Limb (tissue), 2 donors: ENCODE data around the gene EVI5.

Source experiments
- DNase-seq, 2 donors: peaks; one replicate each; pipeline ENCODE4 v3.0.0-alpha.2; 2016; ENCODE audit errors: extremely low spot score in 2 of 2

The EVI5 gene

DNA sequence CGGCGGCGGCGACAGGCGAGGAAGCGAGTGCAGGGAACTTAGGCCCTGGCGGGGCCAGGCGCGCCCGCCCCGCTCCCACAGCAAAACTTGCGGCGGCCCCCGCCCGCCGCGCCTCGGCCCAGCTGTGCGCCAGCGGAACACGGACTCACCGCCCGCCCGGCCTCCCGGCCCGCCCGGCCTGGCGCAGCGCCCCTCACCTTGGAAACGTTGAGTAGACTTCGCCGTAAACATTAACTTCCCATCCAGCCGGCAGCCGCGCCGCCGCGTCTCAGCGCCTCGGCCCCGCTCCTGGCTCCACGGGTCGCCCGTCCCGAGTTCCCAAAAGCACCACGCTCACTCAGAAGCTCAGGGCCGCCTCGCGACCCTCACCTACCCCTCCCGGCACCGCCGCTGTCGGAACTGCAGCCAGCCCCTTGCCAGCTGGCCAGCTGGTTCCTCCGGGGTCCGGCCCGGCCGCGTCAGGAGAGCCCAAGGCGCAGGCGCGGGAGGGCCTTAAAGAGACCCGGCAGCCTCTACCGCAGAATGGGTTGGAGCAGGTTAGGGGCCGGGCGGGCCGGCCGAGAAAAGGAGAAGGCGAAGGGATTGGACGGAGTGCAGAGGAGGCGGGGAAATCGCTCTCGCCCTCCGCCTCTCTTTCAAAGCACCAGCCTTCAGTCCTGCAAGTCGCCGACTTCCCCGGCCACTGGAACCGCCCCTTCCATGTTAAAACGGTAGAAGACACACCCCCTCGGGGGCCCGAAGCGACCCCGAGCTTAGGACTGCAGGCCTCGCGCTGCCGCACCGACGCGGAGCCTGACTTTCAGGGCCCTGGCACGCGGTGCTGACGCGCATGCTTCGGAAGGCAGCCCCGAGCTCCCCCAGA lies at the start of gene EVI5:
TSS of gene EVI5 (minus strand) at position 470 of the 862 bp plus-strand sequence. CDS start 48,562 bp downstream, outside the sequence.
- DNase-seq: peak; percentile 95 to 97

DNA sequence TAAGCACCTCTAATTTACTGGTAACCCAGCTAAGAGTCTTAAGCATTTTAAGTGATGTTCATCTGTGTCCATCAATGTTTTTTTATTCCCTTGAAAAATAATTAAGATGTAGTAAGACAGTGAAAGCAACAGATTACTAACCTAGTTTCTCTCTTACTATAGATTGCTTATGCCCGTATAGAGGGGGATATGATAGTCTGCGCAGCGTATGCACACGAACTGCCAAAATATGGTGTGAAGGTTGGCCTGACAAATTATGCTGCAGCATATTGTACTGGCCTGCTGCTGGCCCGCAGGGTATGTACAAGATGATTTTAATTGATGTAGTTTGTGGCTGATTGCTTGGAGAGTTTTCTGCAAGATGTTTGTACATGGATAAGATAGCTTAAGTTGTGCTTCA lies 49.7 kb upstream of the EVI5 start:
- no peak for DNase-seq

DNA sequence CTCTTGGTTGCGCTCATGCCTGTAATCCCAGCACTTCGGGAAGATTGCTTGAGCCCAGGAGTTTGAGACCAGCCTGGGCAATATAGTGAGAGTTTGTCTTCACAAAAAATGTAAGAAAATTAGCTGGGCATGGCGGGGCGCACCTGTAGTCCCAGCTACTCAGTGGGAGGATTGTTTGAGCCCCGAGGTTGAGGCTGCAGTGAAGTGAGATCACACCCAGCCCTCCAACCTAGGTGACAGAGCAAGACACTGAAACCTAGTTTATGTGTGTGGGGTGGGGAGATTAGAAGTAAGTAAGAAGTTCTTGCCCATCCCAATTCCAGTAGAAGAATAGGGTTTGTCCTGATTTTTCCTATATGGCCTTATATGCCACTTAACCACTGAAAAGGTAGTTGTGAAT lies 48.9 kb upstream of the EVI5 start:
- no peak for DNase-seq

DNA sequence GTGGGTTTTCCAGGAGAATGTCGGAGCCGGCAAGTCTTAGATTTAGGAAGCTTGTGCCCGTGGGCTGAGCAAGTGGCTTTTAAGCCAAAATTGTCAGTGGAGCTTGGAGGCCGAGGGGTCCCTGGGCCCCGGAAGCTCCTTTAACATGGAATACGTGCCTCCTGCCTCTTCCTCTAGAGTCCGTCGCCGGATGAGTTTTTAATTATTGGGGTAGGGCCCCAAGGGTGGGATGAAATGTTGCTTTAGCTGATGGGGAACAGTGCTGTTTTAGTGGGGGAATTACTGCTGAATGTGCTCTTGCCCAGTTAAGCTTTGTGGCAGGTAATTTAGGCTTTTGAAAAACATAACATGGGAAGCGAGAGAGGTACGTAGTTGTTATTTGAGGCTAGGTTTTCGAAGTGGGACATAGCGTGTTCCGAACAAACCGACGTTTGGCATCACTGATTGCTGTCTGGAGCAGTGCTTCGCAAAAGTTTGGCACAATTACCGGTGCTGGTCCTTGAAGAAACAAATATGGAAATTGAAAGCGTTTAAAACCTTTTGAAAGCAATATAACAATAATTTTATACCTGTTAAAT lies 47.7 kb upstream of the EVI5 start:
- DNase-seq: peak in 1 of 2 donors; percentile 19

DNA sequence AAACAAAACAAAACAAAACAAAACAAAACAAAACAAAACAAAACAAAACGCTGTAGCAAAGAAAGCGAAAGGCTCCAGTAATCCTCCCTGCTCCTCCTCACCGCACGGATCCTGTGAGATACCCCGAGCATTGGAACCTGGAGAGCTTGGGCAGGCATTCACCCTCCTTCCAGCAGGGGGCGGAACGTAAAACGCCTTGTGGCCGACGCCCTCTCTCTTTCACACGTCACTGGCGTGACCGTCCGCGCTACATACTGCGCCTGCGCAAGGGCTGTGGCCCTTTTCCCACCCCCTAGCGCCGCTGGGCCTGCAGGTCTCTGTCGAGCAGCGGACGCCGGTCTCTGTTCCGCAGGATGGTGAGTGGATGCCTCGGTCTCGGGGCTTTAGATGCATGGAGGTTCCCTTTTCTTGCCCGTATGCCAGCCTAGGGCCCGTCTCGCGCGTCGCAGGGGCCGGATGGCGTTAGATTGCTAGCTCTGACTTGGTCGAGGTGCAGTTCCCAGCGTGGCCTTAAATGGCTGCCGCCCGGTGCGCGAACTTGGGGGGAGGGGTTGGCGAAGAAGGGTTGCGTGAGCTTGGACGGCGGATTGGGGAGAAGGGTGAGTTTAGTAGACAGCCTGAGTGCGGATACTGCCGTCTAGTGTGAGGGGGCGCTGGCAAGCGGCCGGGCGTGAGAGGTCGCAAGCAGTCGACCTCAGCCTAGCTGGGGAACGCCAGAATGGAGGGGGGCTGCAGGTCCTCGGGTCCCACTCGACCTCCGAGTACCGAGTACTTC lies 47.0 kb upstream of the EVI5 start, which contains the start of gene RPL5:
TSS of gene RPL5 (plus strand) at position 279 of the 775 bp plus-strand sequence. CDS start at position 354, 75 bp downstream.
- peak; percentile 98 for DNase-seq

DNA sequence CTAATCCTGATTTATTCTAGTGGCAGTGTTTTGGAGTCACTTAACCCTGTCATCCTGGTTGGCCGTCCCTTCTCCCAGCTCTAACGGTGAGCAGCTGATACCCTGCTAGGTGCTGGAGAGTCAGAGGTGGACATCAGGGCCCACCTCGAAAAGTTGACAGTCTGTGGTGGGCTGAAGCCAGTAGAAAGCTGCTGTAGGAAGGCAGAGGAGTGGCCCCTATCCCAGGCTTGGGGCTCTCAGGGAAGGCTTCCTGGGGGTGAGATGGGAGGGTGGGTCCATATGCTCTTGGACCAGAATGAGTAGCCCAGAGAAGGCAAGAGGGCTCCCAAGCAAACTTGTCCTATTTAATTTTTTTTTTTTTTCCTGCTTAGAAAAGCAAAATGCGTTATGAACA lies 46.5 kb upstream of the EVI5 start:
- DNase-seq: no peak

DNA sequence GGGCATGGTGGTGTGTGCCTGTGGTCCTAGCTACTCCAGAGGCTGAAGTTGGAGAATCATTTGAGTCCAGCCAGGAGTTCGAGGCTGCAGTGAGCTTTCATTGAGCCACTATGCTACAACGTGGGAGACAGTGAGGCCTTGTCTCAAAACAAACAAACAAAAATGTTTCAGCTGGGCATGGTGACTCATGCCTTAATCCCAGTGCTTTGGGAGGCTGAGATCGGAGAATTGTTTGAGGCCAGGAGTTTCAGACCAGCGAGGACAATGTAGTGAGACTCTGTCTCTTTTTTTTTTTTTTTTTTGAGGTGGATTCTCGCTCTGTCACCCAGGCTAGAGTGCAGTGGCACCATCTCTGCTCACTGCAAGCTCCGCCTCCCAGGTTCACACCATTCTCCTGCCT lies 41.9 kb upstream of the EVI5 start:
- no peak for DNase-seq

DNA sequence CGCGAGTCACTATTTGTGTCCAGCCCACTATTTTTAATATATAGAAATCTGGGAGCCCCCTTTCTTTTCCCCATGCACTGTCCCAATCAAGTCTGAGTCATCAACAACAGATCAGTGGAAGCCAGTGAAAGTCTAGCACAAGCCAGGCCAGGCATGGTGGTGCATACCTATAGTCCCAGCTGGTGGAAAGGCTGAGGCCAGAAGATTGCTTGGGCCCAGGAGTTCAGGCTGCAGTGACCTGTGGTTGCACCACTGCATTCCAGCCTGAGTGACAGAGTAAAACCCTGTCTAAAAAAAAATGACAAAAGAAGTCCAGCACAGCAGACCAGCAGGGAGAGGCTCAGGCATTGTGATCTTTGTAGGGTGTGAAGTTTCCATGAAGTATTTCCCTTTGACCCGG lies 38.0 kb upstream of the EVI5 start:
- no peak for DNase-seq

DNA sequence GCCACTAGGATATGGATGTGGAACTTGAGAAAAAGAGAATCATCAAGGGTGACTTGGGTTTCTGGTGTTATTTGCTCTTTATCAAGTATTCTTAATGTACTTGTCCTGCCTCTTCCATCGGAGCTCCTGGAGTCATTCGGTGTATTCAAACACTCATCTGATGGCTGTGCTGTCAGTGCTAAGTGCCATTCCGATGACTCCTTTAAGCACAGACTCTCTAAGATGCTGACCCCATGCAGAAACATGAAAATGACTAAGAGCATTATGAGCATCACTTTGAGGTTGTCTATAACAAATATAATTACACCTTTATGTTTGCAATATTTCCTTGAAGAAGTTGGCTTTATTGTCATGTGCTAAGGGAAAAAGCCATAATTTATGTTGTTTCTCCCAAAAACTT lies 35.6 kb upstream of the EVI5 start:
- no peak for DNase-seq

DNA sequence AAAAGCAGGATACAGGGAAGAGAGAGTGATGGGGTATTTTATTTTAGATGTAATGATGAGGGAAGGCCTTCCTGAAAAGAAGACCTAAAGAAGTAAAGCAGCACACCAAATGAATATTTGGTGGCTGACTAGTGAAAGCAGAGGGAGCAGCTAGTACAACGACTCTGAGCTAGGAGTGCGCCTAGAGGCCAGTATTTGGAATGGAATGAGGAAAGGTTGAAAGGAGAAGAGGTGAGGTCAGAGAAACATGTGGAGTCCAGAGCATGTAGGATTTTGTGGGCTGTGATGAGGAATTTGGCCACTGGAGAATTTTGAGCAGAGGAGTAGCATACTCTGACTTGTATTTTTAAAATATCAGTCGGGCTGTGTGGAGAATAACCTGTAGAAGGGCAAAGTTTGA lies 35.1 kb upstream of the EVI5 start:
- no peak for DNase-seq

DNA sequence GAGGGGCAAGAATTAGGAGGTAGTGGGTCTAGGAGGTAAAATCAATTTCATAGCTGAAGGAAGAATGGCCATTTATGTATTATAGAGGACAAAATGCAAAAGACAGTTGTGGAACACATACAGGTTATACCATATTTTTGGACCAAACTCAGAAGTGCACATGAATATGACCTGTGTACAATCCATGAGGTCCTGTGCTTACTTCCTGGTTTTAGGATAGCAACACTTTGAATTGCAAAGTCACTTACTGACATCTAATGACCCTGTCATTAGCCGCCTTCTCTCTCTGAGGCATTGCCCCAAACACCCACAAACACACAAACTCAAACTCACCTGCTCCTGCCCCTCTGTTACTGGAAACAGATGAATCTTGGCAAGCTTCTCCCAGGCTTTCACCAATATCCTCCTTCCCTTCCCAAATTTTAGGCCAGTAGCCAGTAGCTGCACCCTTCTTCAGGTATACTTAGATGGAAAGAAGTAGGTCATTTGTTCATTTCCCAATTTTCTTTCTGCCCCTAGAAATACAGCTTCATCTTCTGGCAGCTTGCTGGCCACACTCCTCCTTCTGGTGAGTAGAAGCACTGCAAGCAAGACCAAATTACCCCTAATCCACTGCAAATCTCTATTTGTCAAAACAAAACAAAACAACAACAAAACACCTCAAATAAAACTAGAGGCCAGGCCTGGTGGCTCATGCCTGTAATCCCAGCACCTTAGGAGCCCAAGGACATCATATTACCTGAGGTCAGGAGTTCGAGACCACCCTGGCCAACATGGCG lies 33.3 kb upstream of the EVI5 start:
- DNase-seq: no peak

DNA sequence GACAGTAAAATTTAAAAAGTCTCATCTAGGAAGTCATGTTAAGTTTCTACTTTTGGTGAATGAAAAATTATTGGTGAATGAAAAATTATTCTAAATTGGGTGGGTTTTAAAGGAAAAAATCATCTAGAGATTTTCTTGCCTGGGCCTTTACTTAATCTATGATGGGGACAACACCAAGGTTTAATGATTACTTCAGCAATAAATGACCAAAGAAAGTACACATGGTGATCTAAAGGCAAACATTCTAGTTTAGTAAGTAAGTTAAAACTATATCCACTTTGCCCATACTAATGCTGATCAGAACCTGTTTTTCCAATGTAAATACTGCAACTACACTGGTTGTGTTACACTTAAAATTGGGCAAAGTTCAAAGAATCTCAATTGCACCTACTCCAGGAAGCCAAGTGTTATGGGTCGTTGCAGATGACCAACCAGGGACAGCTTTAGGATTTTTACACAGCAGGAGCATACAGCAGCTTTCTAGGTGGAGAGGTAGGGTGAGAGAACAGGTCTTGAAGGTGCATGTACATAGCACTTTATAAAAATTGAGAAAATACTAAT lies 32.3 kb upstream of the EVI5 start:
- no peak for DNase-seq

DNA sequence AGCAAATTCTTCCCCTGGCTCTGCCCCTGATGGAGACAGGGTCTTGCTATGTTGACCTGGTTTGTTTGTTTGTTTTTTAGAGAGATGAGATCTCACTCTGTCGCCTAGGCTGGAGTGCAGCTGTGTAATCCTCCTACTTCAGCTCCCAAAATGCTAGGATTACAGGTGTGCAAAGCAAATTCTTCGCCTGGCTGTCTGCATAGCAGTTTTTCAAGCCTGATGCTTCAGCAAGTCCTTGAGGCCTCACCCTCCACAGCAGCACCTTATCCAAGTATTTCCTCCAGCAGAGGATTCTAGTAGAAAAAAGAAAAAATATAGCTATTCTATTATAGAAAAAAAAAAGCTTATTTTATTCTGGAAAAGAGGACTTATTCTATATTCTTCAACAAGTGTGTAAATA lies 31.8 kb upstream of the EVI5 start:
- DNase-seq: no peak

DNA sequence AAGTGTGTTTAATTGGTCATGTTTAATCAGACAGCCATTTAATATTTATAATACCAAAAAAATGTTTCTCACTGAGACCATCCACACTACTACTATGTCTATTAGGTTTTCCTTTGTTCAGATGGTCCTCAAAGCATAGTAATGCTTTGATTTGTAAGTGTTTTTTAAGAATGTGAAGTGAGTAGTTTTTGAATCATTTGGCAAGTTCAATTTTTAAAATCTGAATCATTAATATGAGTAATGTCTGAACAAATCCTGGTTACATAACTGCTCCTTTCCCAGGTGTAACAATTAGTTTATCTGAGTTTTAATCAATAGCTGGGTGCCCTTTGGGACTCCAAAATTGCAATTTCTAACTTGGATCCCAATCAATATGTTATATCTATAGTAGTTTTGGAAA lies 23.5 kb upstream of the EVI5 start:
- DNase-seq: no peak

DNA sequence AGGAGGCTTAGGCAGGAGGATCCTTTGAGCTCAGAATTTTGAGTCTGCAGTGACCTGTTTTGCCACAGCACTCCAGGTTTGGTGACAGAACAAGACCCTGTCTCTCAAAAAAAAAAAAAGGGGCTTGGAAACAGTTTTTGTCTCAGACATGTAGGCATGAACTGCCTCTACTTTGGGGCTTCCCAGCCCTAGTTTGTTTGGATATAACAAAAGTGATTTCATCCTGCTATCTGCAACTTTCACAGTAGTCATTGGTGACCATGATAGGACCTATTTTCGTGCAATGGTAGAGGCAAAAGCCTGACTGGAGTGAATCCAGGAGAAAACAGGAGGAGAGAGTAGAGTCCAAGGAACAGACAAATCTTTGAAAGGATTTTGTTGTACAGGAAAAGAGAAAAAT lies 20.3 kb upstream of the EVI5 start:
- DNase-seq: no peak

DNA sequence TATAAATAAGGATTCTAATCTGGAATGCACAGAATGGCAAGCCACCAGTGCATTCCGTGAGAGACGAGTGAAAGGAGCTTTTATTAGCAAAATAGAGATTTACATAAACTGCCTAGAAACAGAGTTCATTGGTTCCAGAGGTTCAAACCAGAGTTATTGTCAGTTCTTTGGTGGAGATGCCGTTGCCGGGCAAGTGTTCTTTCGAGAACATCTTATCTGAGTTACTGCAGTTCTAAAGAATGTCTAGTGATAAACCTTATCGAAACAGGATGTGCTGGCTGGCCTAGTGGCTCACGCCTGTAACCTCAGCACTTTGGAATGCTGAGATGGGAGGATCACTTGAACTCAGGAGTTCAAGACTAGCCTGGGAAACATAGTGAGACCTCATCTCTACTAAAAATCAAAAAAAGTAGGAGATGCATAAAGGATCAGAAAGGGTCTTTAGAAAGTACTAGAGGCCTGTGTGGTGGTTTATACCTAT lies 19.9 kb upstream of the EVI5 start:
- DNase-seq: peak in 1 of 2 donors; percentile 26

DNA sequence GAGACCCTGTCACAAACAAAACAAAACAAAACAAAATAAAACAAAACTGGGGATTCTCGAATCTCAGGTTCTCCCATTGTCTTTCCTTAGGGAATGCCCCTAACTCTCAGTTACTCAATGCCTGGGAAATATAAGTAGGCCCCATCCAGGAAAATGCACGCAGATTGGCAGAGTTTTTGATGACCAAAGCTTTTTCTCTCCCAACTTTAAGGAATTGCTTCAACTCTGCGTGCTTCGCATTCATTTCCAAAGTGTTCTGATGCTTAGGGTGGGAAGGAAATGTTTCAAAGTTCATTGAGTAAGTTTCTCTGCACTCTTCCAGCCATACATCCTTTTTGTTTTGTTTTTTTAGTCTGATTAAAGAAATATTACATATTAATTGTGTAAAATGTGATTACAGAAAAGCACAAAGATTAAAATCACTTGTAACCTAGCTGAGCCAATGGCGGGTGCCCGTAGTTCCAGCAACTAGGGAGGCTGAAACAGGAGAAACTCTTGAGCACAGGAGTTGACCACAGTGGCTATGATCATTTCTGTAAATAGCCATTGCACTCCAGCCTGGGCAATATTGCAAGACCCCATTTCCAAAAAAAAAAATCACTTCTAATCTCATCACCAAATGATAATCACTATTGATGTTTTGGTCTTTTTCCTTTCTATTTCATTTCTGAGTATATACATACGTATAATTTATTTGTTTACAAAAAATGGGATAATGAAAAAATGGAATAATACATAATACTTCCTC lies 18.4 kb upstream of the EVI5 start:
- no peak for DNase-seq

DNA sequence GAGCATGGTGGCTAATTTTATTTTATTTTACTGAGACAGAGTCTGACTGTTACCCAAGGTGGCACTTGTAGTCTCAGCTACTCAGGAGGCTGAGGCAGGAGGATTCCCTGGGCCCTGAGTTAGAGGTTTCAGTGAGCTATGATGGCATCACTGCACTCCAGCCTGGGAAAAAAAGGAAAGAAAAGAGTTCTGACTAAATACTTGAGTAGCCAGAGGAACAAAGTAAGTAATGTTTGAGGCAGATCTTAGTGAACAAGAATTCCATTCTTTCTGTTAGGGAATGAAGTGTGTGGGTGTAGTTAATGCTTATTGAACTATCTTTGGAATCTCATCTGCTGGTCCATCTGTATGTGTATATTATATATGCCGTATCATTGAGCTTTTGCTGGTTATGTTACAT lies 13.1 kb upstream of the EVI5 start:
- no peak for DNase-seq

DNA sequence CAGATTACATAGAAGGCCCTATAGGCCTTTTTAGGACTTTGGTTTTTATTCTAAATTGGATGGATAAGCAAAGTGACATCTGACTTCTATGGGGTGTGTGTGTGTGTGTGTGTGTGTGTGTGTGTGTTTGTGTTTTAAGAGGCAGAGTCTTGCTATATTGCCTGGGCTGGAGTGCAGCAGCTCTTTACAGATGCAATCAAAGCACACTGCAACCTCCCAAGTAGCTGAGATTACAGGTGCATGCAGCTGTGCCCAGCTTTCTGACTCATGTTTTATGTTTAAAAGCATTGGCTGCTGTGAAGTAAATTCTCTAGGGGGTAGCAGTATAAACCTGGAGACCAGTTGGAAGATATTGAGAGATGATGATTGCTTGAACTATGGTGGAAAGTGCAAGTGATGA lies 12.4 kb upstream of the EVI5 start:
- DNase-seq: no peak

DNA sequence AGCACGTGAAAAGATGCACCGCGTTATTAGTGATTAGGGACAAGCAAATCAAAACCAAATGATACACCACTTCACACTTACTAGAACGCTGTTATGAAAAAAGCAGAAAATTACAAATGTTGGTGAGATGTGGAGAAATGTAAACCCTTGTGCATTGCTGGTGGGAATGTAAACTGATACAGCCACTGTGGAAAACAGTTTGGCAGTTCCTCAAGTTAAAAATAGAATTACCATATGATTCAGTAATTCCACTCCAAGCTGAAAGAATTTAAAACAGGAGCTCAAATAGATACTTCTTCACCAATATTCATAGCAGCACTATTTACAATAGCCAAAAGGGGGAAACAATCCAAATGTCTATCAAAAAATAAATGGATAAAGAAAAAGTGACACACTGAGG lies 10.3 kb upstream of the EVI5 start:
- no peak for DNase-seq
